ENCODE measurements around the gene GATB. TPM values are rescaled to one million over a fixed set of nuclear protein-coding genes. Genes with fewer than 3 reads are reported as not detected.
A peak's percentile ranks its signal among the peaks of the same experiment; 100 is the strongest.

Gene GATB
- total and polyA plus RNA-seq, 2 of the 4 experiments (the other 2 are of a cell fraction) = 18.7 to 20.3 TPM

DNA sequence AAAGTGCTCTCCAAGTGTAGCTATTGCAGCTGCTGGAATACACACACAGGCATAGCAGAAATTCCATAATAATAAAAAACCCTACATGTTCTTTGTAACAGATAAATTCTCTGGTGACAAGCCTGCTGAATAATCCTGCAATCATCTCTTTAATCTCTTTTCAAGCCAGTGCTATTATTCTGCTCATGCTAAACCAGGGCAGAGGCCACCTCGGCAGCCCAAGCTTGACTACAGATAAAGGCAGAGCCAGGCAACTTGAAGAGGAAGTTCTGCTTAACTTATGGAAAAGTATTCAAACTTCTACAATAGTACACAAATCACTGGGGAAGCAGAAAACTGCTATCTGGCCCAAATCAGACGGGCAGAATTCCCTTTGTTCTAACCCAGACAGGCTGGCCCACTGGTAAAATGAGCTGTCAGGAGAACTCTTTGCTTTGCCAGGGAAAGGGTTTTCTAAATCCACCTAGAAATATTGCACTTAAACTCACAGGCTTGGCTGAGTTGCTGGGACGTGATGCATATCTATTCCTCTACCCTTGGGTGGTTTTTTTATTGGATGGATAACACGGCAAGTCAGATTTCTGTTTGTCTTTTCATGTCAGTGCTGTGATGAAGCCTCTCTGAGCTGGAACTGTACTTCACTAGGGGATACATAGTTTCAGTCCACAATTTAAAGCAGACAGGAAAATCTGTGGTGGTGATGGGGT is 70.5 kb downstream of the GATB start (continued):
- TF ChIP-seq, protein P1, sequence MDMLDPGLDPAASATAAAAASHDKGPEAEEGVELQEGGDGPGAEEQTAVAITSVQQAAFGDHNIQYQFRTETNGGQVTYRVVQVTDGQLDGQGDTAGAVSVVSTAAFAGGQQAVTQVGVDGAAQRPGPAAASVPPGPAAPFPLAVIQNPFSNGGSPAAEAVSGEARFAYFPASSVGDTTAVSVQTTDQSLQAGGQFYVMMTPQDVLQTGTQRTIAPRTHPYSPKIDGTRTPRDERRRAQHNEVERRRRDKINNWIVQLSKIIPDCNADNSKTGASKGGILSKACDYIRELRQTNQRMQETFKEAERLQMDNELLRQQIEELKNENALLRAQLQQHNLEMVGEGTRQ (IDR thresholded peaks at IDR 0.05; ENCODE audit: low read depth, low read length) = no peak

GRCh38 chr4:151689211-151689991 is 71.4 kb downstream of the GATB start:
- Histone ChIP-seq H2AK9ac (replicated peaks; ENCODE audit: low read depth, low read length, poor library complexity) (no peak overlapping the region), H3K23ac (ENCODE audit: low read depth, low read length) (0 out of 2 replicates have a peak overlapping the region, but pooled peaks have one; percentile 42), H4K20me1 (ENCODE audit: insufficient read depth, low read length) (no peaks in the 10 kb centered on the region), H3K18ac (ENCODE audit: low read depth, low read length) (peak overlapping the region; percentile 50), H3K9ac (ENCODE audit: low read depth, low read length) (no peak overlapping the region), H3K4me1 (ENCODE audit: control insufficient read depth, insufficient read depth, low read length) (peaks cover 38% of the 10 kb centered on the region), H2AFZ (replicated peaks; ENCODE audit: low read length, poor library complexity) (no peak overlapping the region), H4K91ac (ENCODE audit: insufficient read depth, low read depth, low read length) (peak overlapping the region; percentile 50), H4K8ac (ENCODE audit: low read depth in 2 of 2, low read length in 2 of 2) (0 out of 4 replicates have a peak overlapping the region, but pooled peaks of 1 of the 2 experiments have one; percentile 45), H3K9me3 (ENCODE audit: control insufficient read depth, insufficient read depth, low read length) (no peaks in the 10 kb centered on the region), H3K4me2 (ENCODE audit: low read depth, low read length) (no peak overlapping the region; the same call in 1 of the 2 replicates), H2BK120ac (ENCODE audit: low read depth, low read length) (peak overlapping the region; percentile 63), H2AK5ac (ENCODE audit: low read depth, low read length) (peak overlapping the region; percentile 45), H3K4ac (ENCODE audit: low read depth, low read length) (peak overlapping the region; percentile 57), H3K4me3 (ENCODE audit: insufficient read depth, low read depth, low read length) (no peak overlapping the region), H3K14ac (replicated peaks; ENCODE audit: low read depth, low read length) (0 out of 2 replicates have a peak overlapping the region, but pooled peaks have one; percentile 4), H3K36me3 (ENCODE audit: control insufficient read depth, insufficient read depth, low read length) (no peaks in the 10 kb centered on the region), H3K27me3 (ENCODE audit: control insufficient read depth, insufficient read depth, low read length) (no peaks in the 10 kb centered on the region), H3K9me1 (ENCODE audit: insufficient read depth, low read length) (peaks cover 12% of the 10 kb centered on the region), H3K56ac (ENCODE audit: extremely low read depth, insufficient read depth, low read length) (no peak overlapping the region), H4K5ac (ENCODE audit: low read depth, low read length) (0 out of 2 replicates have a peak overlapping the region, but pooled peaks have one; percentile 23), H3K79me1 (ENCODE audit: low read depth in 1 of 2, low read length in 2 of 2) (no peaks in the 10 kb centered on the region), H2BK15ac (ENCODE audit: low read depth, low read length) (no peak overlapping the region; the same call in 2 of the 3 replicates), H2BK5ac (ENCODE audit: low read depth, low read length, poor library complexity, severe bottlenecking) (peak overlapping the region; percentile 52), H2BK20ac (ENCODE audit: low read depth, low read length) (no peak overlapping the region; the same call in 1 of the 2 replicates), H3K27ac (ENCODE audit: insufficient read depth, low read length) (peak overlapping the region; percentile 29; the same call in 1 of the 2 replicates)
- DNase-seq (no peak), ATAC-seq (ENCODE audit: low read depth) (no peak)
- intact Hi-C loops (cut with micrococcal nuclease) = no loop called here
- 80% methylated on average over 1 of the region's 10 CpGs; no CpG with 5 or more reads in 1 of the 2 experiments for WGBS, 2 experiments (ENCODE audit: extremely low coverage in 2 of 2, insufficient read length in 1 of 2)
- in situ Hi-C loops (cut with MboI; ENCODE audit: low sequenced_read_pairs) = no loop called here
- dilution Hi-C loops (cut with HindIII; ENCODE audit: low sequenced_read_pairs, unreplicated experiment) = no loop called here
- ChIA-PET CTCF (interaction anchor here (0.6 kb wide), 1 partner anchor 864 kb away, joined by 3 read pairs; no protein-coding TSS in a partner anchor), POLR2A (ENCODE audit: unreplicated experiment) (interaction anchor here (0.6 kb wide), 1 partner anchor 1353 kb away, joined by 3 read pairs; no protein-coding TSS in a partner anchor)
- BruUV-seq (replicated peaks) = no TSS peak
- no peak for TF ChIP-seq POLR2A (IDR thresholded peaks at IDR 0.05; ENCODE audit: low read depth, low read length)
- no peak for TF ChIP-seq CEBPB (IDR thresholded peaks at IDR 0.05; ENCODE audit: low read depth, low read length)
- TF ChIP-seq SMC3 (IDR thresholded peaks at IDR 0.05; ENCODE audit: low read depth, low read length) = no peak
- TF ChIP-seq, protein P1 (IDR thresholded peaks at IDR 0.05; ENCODE audit: low read depth, low read length) = no peak
- no peak for TF ChIP-seq MAFK (IDR thresholded peaks at IDR 0.05; ENCODE audit: low read depth, low read length)
- no peak for TF ChIP-seq MXI1 (IDR thresholded peaks at IDR 0.05; ENCODE audit: borderline replicate concordance, low read depth, low read length)
- TF ChIP-seq NFE2L2 (IDR thresholded peaks at IDR 0.05; ENCODE audit: low read depth, low read length) = no peak
- TF ChIP-seq FOS (IDR thresholded peaks at IDR 0.05; ENCODE audit: low read depth, low read length) = no peak
- no peak for TF ChIP-seq MAZ (IDR thresholded peaks at IDR 0.05; ENCODE audit: borderline replicate concordance, low read depth, low read length)
- TF ChIP-seq BHLHE40 (IDR thresholded peaks at IDR 0.05; ENCODE audit: low read depth, low read length) = no peak

Data from IMR-90 (cell line).